Measurements from ENCODE around the gene DCLK1. TPM values are rescaled to one million over a fixed set of nuclear protein-coding genes. Genes with fewer than 3 reads are reported as not detected.

Gene DCLK1
- total RNA-seq, 1 donor from 2014 or later, result not detected

- TF ChIP-seq CTCF (IDR thresholded peaks at IDR 0.05), result no peak
- H3K27me3 Mint-ChIP-seq, result no peaks in the 10 kb centered on the region
- no peak for DNase-seq
- POLR2A ChIA-PET, result no interaction called here
- CTCF ChIA-PET, result no interaction called here
- ATAC-seq (ENCODE audit: low read depth), result no peak
- H3K27ac Mint-ChIP-seq, result no peak overlapping the region
- no peaks in the 10 kb centered on the region for H3K9me3 Mint-ChIP-seq
- no peaks in the 10 kb centered on the region for H3K4me1 Mint-ChIP-seq
- no peaks in the 10 kb centered on the region for H3K36me3 Mint-ChIP-seq (ENCODE audit: low read depth)
- H3K4me3 Mint-ChIP-seq, result no peak overlapping the region
- intact Hi-C loops (cut with micrococcal nuclease), result no loop called here
These were observed 397.4 kb downstream of the DCLK1 start for GRCh38 chr13:35733827-35734226.

- CTCF ChIA-PET, result no interaction called here
- Mint-ChIP-seq H3K27me3 (no peaks in the 10 kb centered on the region), H3K4me1 (no peaks in the 10 kb centered on the region), H3K36me3 (ENCODE audit: low read depth) (no peaks in the 10 kb centered on the region), H3K27ac (no peak overlapping the region), H3K9me3 (no peaks in the 10 kb centered on the region), H3K4me3 (no peak overlapping the region)
- intact Hi-C loops (cut with micrococcal nuclease), result no loop called here
- DNase-seq, result no peak
- no peak for ATAC-seq (ENCODE audit: low read depth)
- TF ChIP-seq CTCF (IDR thresholded peaks at IDR 0.05), result no peak
- POLR2A ChIA-PET, result no interaction called here
These were observed 398.6 kb downstream of the DCLK1 start for GRCh38 chr13:35732565-35732964.

- ATAC-seq (ENCODE audit: low read depth) (no peak), DNase-seq (no peak)
- Mint-ChIP-seq H3K9me3 (no peaks in the 10 kb centered on the region), H3K27ac (no peak overlapping the region), H3K36me3 (ENCODE audit: low read depth) (no peaks in the 10 kb centered on the region), H3K27me3 (no peaks in the 10 kb centered on the region), H3K4me3 (no peak overlapping the region), H3K4me1 (no peaks in the 10 kb centered on the region)
- POLR2A ChIA-PET, result no interaction called here
- intact Hi-C loops (cut with micrococcal nuclease), result no loop called here
- CTCF ChIA-PET, result no interaction called here
- no peak for TF ChIP-seq CTCF (IDR thresholded peaks at IDR 0.05)
These were observed 399.7 kb downstream of the DCLK1 start for GRCh38 chr13:35731471-35731870.

- Mint-ChIP-seq H3K27ac (no peak overlapping the region), H3K4me3 (no peak overlapping the region), H3K27me3 (no peaks in the 10 kb centered on the region), H3K36me3 (ENCODE audit: low read depth) (no peaks in the 10 kb centered on the region), H3K9me3 (no peaks in the 10 kb centered on the region), H3K4me1 (no peaks in the 10 kb centered on the region)
- ChIA-PET CTCF (no interaction called here), POLR2A (no interaction called here)
- intact Hi-C loops (cut with micrococcal nuclease), result no loop called here
- no peak for TF ChIP-seq CTCF (IDR thresholded peaks at IDR 0.05)
- DNase-seq, result no peak
- ATAC-seq (ENCODE audit: low read depth), result no peak
These were observed 401.1 kb downstream of the DCLK1 start for GRCh38 chr13:35729926-35730627.

GRCh38 chr13:35727881-35728280 is 403.3 kb downstream of the DCLK1 start:
- H3K4me3 Mint-ChIP-seq, result no peak overlapping the region
- no peak overlapping the region for H3K27ac Mint-ChIP-seq
- CTCF ChIA-PET, result no interaction called here
- ATAC-seq (ENCODE audit: low read depth) (no peak), DNase-seq (no peak)
- H3K36me3 Mint-ChIP-seq (ENCODE audit: low read depth), result no peaks in the 10 kb centered on the region
- H3K4me1 Mint-ChIP-seq, result no peaks in the 10 kb centered on the region
- POLR2A ChIA-PET, result no interaction called here
- no peak for TF ChIP-seq CTCF (IDR thresholded peaks at IDR 0.05)
- intact Hi-C loops (cut with micrococcal nuclease), result no loop called here
- no peaks in the 10 kb centered on the region for H3K27me3 Mint-ChIP-seq
- no peaks in the 10 kb centered on the region for H3K9me3 Mint-ChIP-seq

Measured in activated B cell treated with CpG ODN at 0.5 μM for 24 hours (primary cell).